Sigmoid colon (tissue), 7 donors: Measurements from ENCODE around the gene SLC35B1. TPM values are rescaled to one million over a fixed set of nuclear protein-coding genes. Genes with fewer than 3 reads are reported as not detected.

Experiments used
- DNase-seq: peaks from one replicate; pipeline ENCODE4 v3.0.0-alpha.2; 2019
- H3K27ac ChIP-seq, 4 donors: fragments of 200-600 bp; sonication (generic); one replicate each; pipeline ENCODE4 v1.5.1; 2016 to 2019; ENCODE audit warnings: mild to moderate bottlenecking in 1 of 4
- H3K27me3 ChIP-seq, 3 donors: fragments of 200-600 bp; sonication (generic); one replicate each; pipeline ENCODE4 v1.5.1; 2019; ENCODE audit warnings: mild to moderate bottlenecking in 1 of 3
- H3K36me3 ChIP-seq, 4 donors: fragments of 200-600 bp; sonication (generic); one replicate each; pipeline ENCODE4 v1.5.1; 2016 to 2019
- H3K4me1 ChIP-seq, 4 donors: fragments of 200-600 bp; sonication (generic); one replicate each; pipeline ENCODE4 v1.5.1; 2017 to 2019
- H3K4me3 ChIP-seq, 4 donors: fragments of 200-600 bp; sonication (generic); one replicate each; pipeline ENCODE4 v1.5.1; 2017 to 2019; ENCODE audit warnings: mild to moderate bottlenecking in 2 of 4, moderate library complexity in 1 of 4
- H3K9me3 ChIP-seq, 4 donors: fragments of 200-600 bp in 3 of 4; sonication (generic) in 3 of 4; one replicate each; pipeline versions ENCODE4 v1.5.1 to v1.6.1; 2013 to 2019
- CTCF ChIP-seq, 4 experiments: fragments of 450-650 bp in 3 of 4; fragments of 200-600 bp in 1 of 4; IDR thresholded peaks; one replicate each; pipeline ENCODE4 v1.5.1; 2016 to 2019; ENCODE audit warnings: antibody characterized with exemption in 4 of 4, mild to moderate bottlenecking in 3 of 4, moderate library complexity in 2 of 4
- EP300 ChIP-seq, 4 donors: sonication (generic); formaldehyde crosslinking; IDR thresholded peaks; one replicate each; pipeline ENCODE4 v1.6.1; 2017; ENCODE audit warnings: antibody characterized with exemption in 4 of 4
- POLR2A ChIP-seq, 2 donors: fragments of 450-650 bp; IDR thresholded peaks; one replicate each; pipeline ENCODE4 v1.6.1; 2016; ENCODE audit warnings: antibody characterized with exemption in 2 of 2, mild to moderate bottlenecking in 2 of 2, moderate library complexity in 2 of 2
- POLR2AphosphoS5 ChIP-seq, 4 donors: sonication (generic); formaldehyde crosslinking; IDR thresholded peaks; one replicate each; pipeline ENCODE4 v1.6.1; 2017; ENCODE audit warnings: antibody characterized with exemption in 4 of 4
- WGBS, 2 donors: extraction: QIAGEN DNeasy Blood & Tissue Kit; methylation state at CpG; one replicate each; pipeline ENCODE4 v1.1.7; 2013; 5-methylcytosine and 5-hydroxymethylcytosine counted together
- intact Hi-C: fragments of 100-400 bp; cut with DNase I; formaldehyde crosslinking; loops from one replicate; pipeline ENCODE4 v1.15.1; 2023
- polyA plus RNA-seq, 3 donors: library from polyadenylated mRNA; stranded (reverse); fragments of 200-250 nt; gene quantifications; one replicate each; pipeline ENCODE4 v1.2.3, GENCODE V29; 2013
- total RNA-seq, 4 donors: library from RNA; depleted of rRNA; stranded (reverse); fragments of >200 nt; gene quantifications; one replicate each; pipeline ENCODE4 v1.1.0, GENCODE V29; 2016
- donor health status: healthy with polysubstance abuse.
- donor health status: Bipolar disorder and iron deficiency.
- donor health status: healthy.

SLC35B1 gene
- total and polyA plus RNA-seq, 7 donors = 13.0 to 59.7 (median 24.0) TPM

- intact Hi-C loops = no loop called here
- Histone ChIP-seq H3K36me3 (no peaks in the 10 kb centered on the region), H3K9me3 (no peaks in the 10 kb centered on the region), H3K27me3 (no peaks in the 10 kb centered on the region), H3K27ac (no peak overlapping the region), H3K4me3 (no peak overlapping the region), H3K4me1 (peaks cover 0 to 62% (median 47%) of the 10 kb centered on the region in 4 donors)
- TF ChIP-seq POLR2A (IDR thresholded peaks at IDR 0.05) (no peak), EP300 (IDR thresholded peaks at IDR 0.05) (no peak), CTCF (IDR thresholded peaks at IDR 0.05) (no peak), POLR2AphosphoS5 (IDR thresholded peaks at IDR 0.05) (no peak)
- 95% methylated on average over 13 of the region's 13 CpGs for WGBS, 2 donors
- no peak for DNase-seq
These were observed 27.0 kb upstream of the SLC35B1 start for GRCh38 chr17:49734515-49735490.

GRCh38 chr17:49731435-49731831, 23.7 kb upstream of the SLC35B1 start:
- DNase-seq = no peak
- Histone ChIP-seq H3K4me3 (no peak overlapping the region), H3K4me1 (peaks cover 0 to 53% (median 46%) of the 10 kb centered on the region in 4 donors), H3K9me3 (no peaks in the 10 kb centered on the region), H3K27ac (peak overlapping the region; percentile 83 to 88 (median 84)), H3K27me3 (no peaks in the 10 kb centered on the region), H3K36me3 (no peaks in the 10 kb centered on the region)
- WGBS, 2 donors = 83 to 87% methylated on average over 4 of the region's 4 CpGs
- intact Hi-C loops = no loop called here
- no peak for TF ChIP-seq EP300 (IDR thresholded peaks at IDR 0.05)
- no peak for TF ChIP-seq POLR2AphosphoS5 (IDR thresholded peaks at IDR 0.05)
- no peak for TF ChIP-seq CTCF (IDR thresholded peaks at IDR 0.05)
- TF ChIP-seq POLR2A (IDR thresholded peaks at IDR 0.05) = no peak

GRCh38 chr17:49730785-49731434, 23.1 kb upstream of the SLC35B1 start:
- 85 to 88% methylated on average over 5 of the region's 5 CpGs for WGBS, 2 donors
- Histone ChIP-seq H3K4me1 (peaks cover 0 to 53% (median 46%) of the 10 kb centered on the region in 4 donors), H3K36me3 (no peaks in the 10 kb centered on the region), H3K9me3 (no peaks in the 10 kb centered on the region), H3K27ac (peak overlapping the region; percentile 83 to 88 (median 84)), H3K27me3 (no peaks in the 10 kb centered on the region), H3K4me3 (no peak overlapping the region)
- no peak for DNase-seq
- TF ChIP-seq POLR2AphosphoS5 (IDR thresholded peaks at IDR 0.05) = no peak
- no peak for TF ChIP-seq EP300 (IDR thresholded peaks at IDR 0.05)
- TF ChIP-seq CTCF (IDR thresholded peaks at IDR 0.05) = no peak
- TF ChIP-seq POLR2A (IDR thresholded peaks at IDR 0.05) = no peak
- intact Hi-C loops = no loop called here

- Histone ChIP-seq H3K4me3 (no peak overlapping the region), H3K27me3 (no peaks in the 10 kb centered on the region), H3K36me3 (no peaks in the 10 kb centered on the region), H3K27ac (peak overlapping the region; percentile 83 to 88 (median 84)), H3K9me3 (no peaks in the 10 kb centered on the region), H3K4me1 (peaks cover 0 to 57% (median 46%) of the 10 kb centered on the region in 4 donors)
- WGBS, 2 donors = 69% methylated on average over 4 of the region's 4 CpGs
- TF ChIP-seq POLR2A (IDR thresholded peaks at IDR 0.05) (no peak), CTCF (IDR thresholded peaks at IDR 0.05) (no peak), POLR2AphosphoS5 (IDR thresholded peaks at IDR 0.05) (peak; percentile 55 to 80 (median 76)), EP300 (IDR thresholded peaks at IDR 0.05) (peak in 2 of 4 donors; percentile 31 to 57)
- intact Hi-C loops = no loop called here
- peak; percentile 94 for DNase-seq
These were observed 22.5 kb upstream of the SLC35B1 start for GRCh38 chr17:49730078-49730784.
